BLaER1 treated with 17β-estradiol and CSF1 and Interleukin-3, amounts not matched to agents 10 nM and 100 nM (cell line): ENCODE measurements around the gene FGFRL1.

Experiments used
- H3K27ac ChIP-seq, 11 experiments: shearing (Covaris generic); formaldehyde crosslinking; 2 replicates each; pipeline ENCODE4 v1.8.1; 2022
- H3K27me3 ChIP-seq, 11 experiments: shearing (Covaris generic); formaldehyde crosslinking; 2 replicates each; pipeline ENCODE4 v1.8.1; 2022
- H3K36me3 ChIP-seq, 11 experiments: shearing (Covaris generic); formaldehyde crosslinking; 2 replicates each; pipeline ENCODE4 v1.8.1; 2022
- H3K4me1 ChIP-seq, 10 experiments: shearing (Covaris generic); formaldehyde crosslinking; 2 replicates each; pipeline ENCODE4 v1.8.1; 2022
- H3K4me2 ChIP-seq, 11 experiments: shearing (Covaris generic); formaldehyde crosslinking; 2 replicates each; pipeline ENCODE4 v1.8.1; 2022
- H3K4me3 ChIP-seq, 10 experiments: shearing (Covaris generic); formaldehyde crosslinking; 2 replicates each; pipeline ENCODE4 v1.8.1; 2022
- H3K9ac ChIP-seq, 11 experiments: shearing (Covaris generic); formaldehyde crosslinking; 2 replicates each; pipeline ENCODE4 v1.8.1; 2022
- H3K9me3 ChIP-seq, 11 experiments: shearing (Covaris generic); formaldehyde crosslinking; replicated peaks in 1 of 11; 2 replicates each; pipeline ENCODE4 v1.8.1; 2022
- H4K20me1 ChIP-seq, 11 experiments: shearing (Covaris generic); formaldehyde crosslinking; 2 replicates each; pipeline ENCODE4 v1.8.1; 2022
- Cebpa-rat ChIP-seq, 11 experiments: shearing (Covaris generic); IDR thresholded peaks; 2 replicates each; pipeline ENCODE4 v1.8.1; 2022

The FGFRL1 gene

GRCh38 chr4:1000686-1001260 lies 10.7 kb upstream of the FGFRL1 start:
- H3K9ac ChIP-seq = no peak overlapping the region
- TF ChIP-seq Cebpa-rat (IDR thresholded peaks at IDR 0.05) = no peak
- no peak overlapping the region for H3K4me3 ChIP-seq
- H3K4me2 ChIP-seq = peak overlapping the region in 3 of 11 experiments; percentile 55 to 70 (median 59); a peak in 5 of 22 replicates
- no peaks in the 10 kb centered on the region for H3K36me3 ChIP-seq
- H3K9me3 ChIP-seq = peaks cover 0 to 11% (median 0%) of the 10 kb centered on the region in 11 experiments; a peak in 5 of 22 replicates
- peaks cover 97 to 100% (median 100%) of the 10 kb centered on the region in 11 experiments for H3K27me3 ChIP-seq
- peaks cover 12 to 47% (median 27%) of the 10 kb centered on the region in 10 experiments; a peak in 18 of 20 replicates for H3K4me1 ChIP-seq
- no peak overlapping the region for H3K27ac ChIP-seq
- peaks cover 17 to 88% (median 56%) of the 10 kb centered on the region in 11 experiments; a peak in 21 of 22 replicates for H4K20me1 ChIP-seq

GRCh38 chr4:1001561-1002130 lies 9.8 kb upstream of the FGFRL1 start:
- H3K9me3 ChIP-seq = peaks cover 0 to 13% (median 0%) of the 10 kb centered on the region in 11 experiments; a peak in 7 of 22 replicates
- H3K27me3 ChIP-seq = peaks cover 94 to 100% (median 100%) of the 10 kb centered on the region in 11 experiments
- no peak overlapping the region for H3K9ac ChIP-seq
- no peak overlapping the region for H3K4me2 ChIP-seq
- H3K27ac ChIP-seq = no peak overlapping the region
- H3K4me3 ChIP-seq = no peak overlapping the region
- H4K20me1 ChIP-seq = peaks cover 8 to 79% (median 47%) of the 10 kb centered on the region in 11 experiments; a peak in 20 of 22 replicates
- no peaks in the 10 kb centered on the region for H3K36me3 ChIP-seq
- TF ChIP-seq Cebpa-rat (IDR thresholded peaks at IDR 0.05) = no peak
- H3K4me1 ChIP-seq = peaks cover 12 to 47% (median 27%) of the 10 kb centered on the region in 10 experiments; a peak in 18 of 20 replicates

- H3K27ac ChIP-seq = no peak overlapping the region
- peaks cover 0 to 17% (median 4%) of the 10 kb centered on the region in 11 experiments; a peak in 7 of 22 replicates for H3K9me3 ChIP-seq
- no peak overlapping the region for H3K4me2 ChIP-seq
- peaks cover 94 to 100% (median 100%) of the 10 kb centered on the region in 11 experiments for H3K27me3 ChIP-seq
- H3K9ac ChIP-seq = no peak overlapping the region
- TF ChIP-seq Cebpa-rat (IDR thresholded peaks at IDR 0.05) = peak in 1 of 11 experiments; percentile 43; a peak in 1 of 22 replicates
- no peaks in the 10 kb centered on the region for H3K36me3 ChIP-seq
- peaks cover 5 to 75% (median 44%) of the 10 kb centered on the region in 11 experiments; a peak in 20 of 22 replicates for H4K20me1 ChIP-seq
- H3K4me1 ChIP-seq = peaks cover 12 to 47% (median 27%) of the 10 kb centered on the region in 10 experiments; a peak in 18 of 20 replicates
- no peak overlapping the region for H3K4me3 ChIP-seq
Measured at GRCh38 chr4:1002131-1002630, 9.2 kb upstream of the FGFRL1 start.

GRCh38 chr4:1002631-1003251 lies 8.7 kb upstream of the FGFRL1 start:
- no peak overlapping the region for H3K4me3 ChIP-seq

GRCh38 chr4:1003271-1004070 lies 8.0 kb upstream of the FGFRL1 start:
- no peak for TF ChIP-seq Cebpa-rat (IDR thresholded peaks at IDR 0.05)
- no peak overlapping the region for H3K4me2 ChIP-seq
- no peaks in the 10 kb centered on the region for H3K36me3 ChIP-seq
- H4K20me1 ChIP-seq = peaks cover 0 to 65% (median 32%) of the 10 kb centered on the region in 11 experiments; a peak in 20 of 22 replicates
- no peak overlapping the region for H3K4me3 ChIP-seq
- no peak overlapping the region for H3K27ac ChIP-seq
- no peak overlapping the region for H3K9ac ChIP-seq
- peaks cover 0 to 17% (median 4%) of the 10 kb centered on the region in 11 experiments; a peak in 7 of 22 replicates for H3K9me3 ChIP-seq
- peaks cover 94 to 100% (median 100%) of the 10 kb centered on the region in 11 experiments for H3K27me3 ChIP-seq
- peaks cover 2 to 37% (median 22%) of the 10 kb centered on the region in 10 experiments; a peak in 19 of 20 replicates for H3K4me1 ChIP-seq

More at GRCh38 chr4:1002631-1003251, 8.7 kb upstream of the FGFRL1 start:
- Histone ChIP-seq H3K4me2 (no peak overlapping the region), H3K9ac (no peak overlapping the region), H3K9me3 (peaks cover 0 to 17% (median 4%) of the 10 kb centered on the region in 11 experiments; a peak in 7 of 22 replicates), H3K27ac (no peak overlapping the region), H3K36me3 (no peaks in the 10 kb centered on the region), H4K20me1 (peaks cover 1 to 70% (median 40%) of the 10 kb centered on the region in 11 experiments; a peak in 20 of 22 replicates), H3K27me3 (peaks cover 94 to 100% (median 100%) of the 10 kb centered on the region in 11 experiments), H3K4me1 (peaks cover 7 to 42% (median 23%) of the 10 kb centered on the region in 10 experiments; a peak in 18 of 20 replicates)
- TF ChIP-seq Cebpa-rat (IDR thresholded peaks at IDR 0.05) = no peak

- no peak for TF ChIP-seq Cebpa-rat (IDR thresholded peaks at IDR 0.05)
- H3K4me2 ChIP-seq = no peak overlapping the region
- peaks cover 8 to 37% (median 26%) of the 10 kb centered on the region in 10 experiments for H3K4me1 ChIP-seq
- H3K36me3 ChIP-seq = no peaks in the 10 kb centered on the region
- no peak overlapping the region for H3K9ac ChIP-seq
- H3K27me3 ChIP-seq = peaks cover 94 to 100% (median 100%) of the 10 kb centered on the region in 11 experiments
- no peak overlapping the region for H3K4me3 ChIP-seq
- peaks cover 0 to 17% (median 4%) of the 10 kb centered on the region in 11 experiments; a peak in 7 of 22 replicates for H3K9me3 ChIP-seq
- no peak overlapping the region for H3K27ac ChIP-seq
- peaks cover 0 to 65% (median 32%) of the 10 kb centered on the region in 11 experiments; a peak in 19 of 22 replicates for H4K20me1 ChIP-seq
Measured at GRCh38 chr4:1004071-1004418, 7.4 kb upstream of the FGFRL1 start.

GRCh38 chr4:1004557-1005485 lies 6.6 kb upstream of the FGFRL1 start:
- no peak for TF ChIP-seq Cebpa-rat (IDR thresholded peaks at IDR 0.05)
- H3K4me1 ChIP-seq = peaks cover 8 to 33% (median 22%) of the 10 kb centered on the region in 10 experiments
- H3K36me3 ChIP-seq = no peaks in the 10 kb centered on the region
- H3K9me3 ChIP-seq = peaks cover 0 to 17% (median 4%) of the 10 kb centered on the region in 11 experiments; a peak in 7 of 22 replicates
- H3K9ac ChIP-seq = no peak overlapping the region; a peak in 1 of 22 replicates
- H3K4me2 ChIP-seq = peak overlapping the region in 3 of 11 experiments; percentile 16 to 41 (median 38); a peak in 4 of 22 replicates
- no peak overlapping the region for H3K27ac ChIP-seq
- H4K20me1 ChIP-seq = peaks cover 0 to 58% (median 25%) of the 10 kb centered on the region in 11 experiments; a peak in 17 of 22 replicates
- peaks cover 89 to 97% (median 97%) of the 10 kb centered on the region in 11 experiments for H3K27me3 ChIP-seq
- H3K4me3 ChIP-seq = no peak overlapping the region
